DND-41 (cell line): ENCODE data around the gene KLF5.

Experiments used
- ATAC-seq: fragments of 200-7000 bp; cut with Tn5 transposase; 3 replicates; pipeline ENCODE4 v1.9.1; 2021; ENCODE audit warnings: low read depth; ENCODE audit not compliant: insufficient read depth
- DNase-seq: peaks from one replicate; pipeline ENCODE4 v3.0.0-alpha.2; 2020
- H2AFZ ChIP-seq: 2 replicates; pipeline ENCODE4 v1.6.0; 2012; ENCODE audit warnings: low read depth, low read length
- H3K27ac ChIP-seq: 2 replicates; pipeline ENCODE4 v1.5.1; 2012; ENCODE audit warnings: low read length, inconsistent platforms
- H3K27me3 ChIP-seq: fragments of 200-600 bp; sonication (generic); 2 replicates; pipeline ENCODE4 v1.6.0; 2012; ENCODE audit warnings: low read length, mild to moderate bottlenecking, inconsistent platforms; ENCODE audit not compliant: insufficient read depth, poor library complexity
- H3K36me3 ChIP-seq: 2 replicates; pipeline ENCODE4 v1.5.1; 2012; ENCODE audit warnings: low read length, inconsistent platforms; ENCODE audit not compliant: insufficient read depth
- H3K4me1 ChIP-seq: 2 replicates; pipeline ENCODE4 v1.5.1; 2012; ENCODE audit warnings: mild to moderate bottlenecking, low read length; ENCODE audit not compliant: insufficient read depth
- H3K4me2 ChIP-seq: 2 replicates; pipeline ENCODE4 v1.6.0; 2012; ENCODE audit warnings: mild to moderate bottlenecking, moderate library complexity, low read length, inconsistent platforms; ENCODE audit not compliant: insufficient read depth
- H3K4me3 ChIP-seq, 2 experiments: fragments of 200-600 bp in 1 of 2; shearing (Covaris generic) in 1 of 2; 2 replicates each; pipeline ENCODE4 v1.5.1; 2012 to 2016; ENCODE audit warnings: inconsistent platforms in 2 of 2, low read length in 2 of 2, mild to moderate bottlenecking in 2 of 2, low read depth in 1 of 2, moderate library complexity in 1 of 2
- H3K79me2 ChIP-seq: 2 replicates; pipeline ENCODE4 v1.6.0; 2012; ENCODE audit warnings: low read length, inconsistent platforms; ENCODE audit not compliant: insufficient read depth
- H3K9ac ChIP-seq: 2 replicates; pipeline ENCODE4 v1.6.0; 2012; ENCODE audit warnings: low read depth, mild to moderate bottlenecking, inconsistent platforms, low read length, moderate library complexity
- H3K9me3 ChIP-seq: 2 replicates; pipeline ENCODE4 v1.5.1; 2012; ENCODE audit warnings: low read length, moderate library complexity, mild to moderate bottlenecking, inconsistent platforms; ENCODE audit not compliant: insufficient read depth, severe bottlenecking
- H4K20me1 ChIP-seq: 2 replicates; pipeline ENCODE4 v1.6.0; 2012; ENCODE audit warnings: low read length; ENCODE audit not compliant: insufficient read depth
- EZH2 ChIP-seq: IDR thresholded peaks from 3 replicates; pipeline ENCODE4 v1.6.1; 2012; ENCODE audit warnings: borderline replicate concordance, low read depth, mild to moderate bottlenecking, moderate library complexity, low read length, inconsistent platforms; ENCODE audit not compliant: severe bottlenecking
- TF ChIP-seq, protein P1 (sequence below): IDR thresholded peaks from 2 replicates; pipeline ENCODE4 v1.5.1; 2012; ENCODE audit warnings: borderline replicate concordance, low read length, moderate library complexity, mild to moderate bottlenecking; ENCODE audit not compliant: poor library complexity, severe bottlenecking; ENCODE audit errors: extremely low read depth

The KLF5 gene

DNA sequence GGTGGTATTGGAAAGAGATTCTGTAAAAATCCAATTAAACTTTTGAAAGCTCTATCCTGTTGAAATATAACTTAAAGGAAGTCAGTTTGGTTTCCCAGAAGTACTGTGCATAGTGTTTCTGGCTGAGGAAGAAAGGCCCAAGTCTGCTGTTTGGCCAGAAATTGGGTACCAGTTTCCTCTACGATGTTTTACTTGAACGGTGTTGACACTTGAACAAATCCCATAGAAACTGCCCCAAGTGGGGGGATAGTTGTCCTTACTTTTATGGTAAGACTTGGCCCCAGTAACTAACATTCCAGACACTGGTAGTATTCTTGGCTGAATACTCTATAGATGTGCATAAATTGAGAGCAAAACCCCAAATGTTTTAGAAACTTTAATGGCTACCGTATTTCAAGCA lies 14.2 kb downstream of the KLF5 start:
- H3K4me1 ChIP-seq: no peaks in the 10 kb centered on the region
- H3K27ac ChIP-seq: no peak overlapping the region
- TF ChIP-seq, protein P1, sequence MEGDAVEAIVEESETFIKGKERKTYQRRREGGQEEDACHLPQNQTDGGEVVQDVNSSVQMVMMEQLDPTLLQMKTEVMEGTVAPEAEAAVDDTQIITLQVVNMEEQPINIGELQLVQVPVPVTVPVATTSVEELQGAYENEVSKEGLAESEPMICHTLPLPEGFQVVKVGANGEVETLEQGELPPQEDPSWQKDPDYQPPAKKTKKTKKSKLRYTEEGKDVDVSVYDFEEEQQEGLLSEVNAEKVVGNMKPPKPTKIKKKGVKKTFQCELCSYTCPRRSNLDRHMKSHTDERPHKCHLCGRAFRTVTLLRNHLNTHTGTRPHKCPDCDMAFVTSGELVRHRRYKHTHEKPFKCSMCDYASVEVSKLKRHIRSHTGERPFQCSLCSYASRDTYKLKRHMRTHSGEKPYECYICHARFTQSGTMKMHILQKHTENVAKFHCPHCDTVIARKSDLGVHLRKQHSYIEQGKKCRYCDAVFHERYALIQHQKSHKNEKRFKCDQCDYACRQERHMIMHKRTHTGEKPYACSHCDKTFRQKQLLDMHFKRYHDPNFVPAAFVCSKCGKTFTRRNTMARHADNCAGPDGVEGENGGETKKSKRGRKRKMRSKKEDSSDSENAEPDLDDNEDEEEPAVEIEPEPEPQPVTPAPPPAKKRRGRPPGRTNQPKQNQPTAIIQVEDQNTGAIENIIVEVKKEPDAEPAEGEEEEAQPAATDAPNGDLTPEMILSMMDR: no peak
- TF ChIP-seq EZH2: no peak
- H3K9ac ChIP-seq: no peak overlapping the region
- DNase-seq: no peak
- H3K4me2 ChIP-seq: no peak overlapping the region
- no peaks in the 10 kb centered on the region; the same call in 1 of the 2 replicates for H4K20me1 ChIP-seq
- H3K79me2 ChIP-seq: no peaks in the 10 kb centered on the region
- 0 out of 2 replicates have a peak, but pooled peaks cover 4% of the 10 kb centered on the region for H3K36me3 ChIP-seq
- no peak overlapping the region for H3K4me3 ChIP-seq
- no peak overlapping the region for H2AFZ ChIP-seq
- H3K9me3 ChIP-seq: no peaks in the 10 kb centered on the region
- no peaks in the 10 kb centered on the region for H3K27me3 ChIP-seq
- no peak for ATAC-seq

GRCh38 chr13:73074014-73074413 lies 15.2 kb downstream of the KLF5 start:
- H3K9me3 ChIP-seq: no peaks in the 10 kb centered on the region
- H4K20me1 ChIP-seq: no peaks in the 10 kb centered on the region; the same call in 1 of the 2 replicates
- H3K36me3 ChIP-seq: 0 out of 2 replicates have a peak, but pooled peaks cover 4% of the 10 kb centered on the region
- TF ChIP-seq, protein P1: no peak
- TF ChIP-seq EZH2: no peak
- no peak overlapping the region for H3K4me3 ChIP-seq
- no peaks in the 10 kb centered on the region for H3K79me2 ChIP-seq
- no peak overlapping the region for H2AFZ ChIP-seq
- no peaks in the 10 kb centered on the region for H3K27me3 ChIP-seq
- ATAC-seq: no peak; the same call in 2 of the 3 replicates
- no peak overlapping the region for H3K27ac ChIP-seq
- no peak overlapping the region for H3K9ac ChIP-seq
- no peak overlapping the region for H3K4me2 ChIP-seq
- no peaks in the 10 kb centered on the region for H3K4me1 ChIP-seq
- DNase-seq: no peak

DNA sequence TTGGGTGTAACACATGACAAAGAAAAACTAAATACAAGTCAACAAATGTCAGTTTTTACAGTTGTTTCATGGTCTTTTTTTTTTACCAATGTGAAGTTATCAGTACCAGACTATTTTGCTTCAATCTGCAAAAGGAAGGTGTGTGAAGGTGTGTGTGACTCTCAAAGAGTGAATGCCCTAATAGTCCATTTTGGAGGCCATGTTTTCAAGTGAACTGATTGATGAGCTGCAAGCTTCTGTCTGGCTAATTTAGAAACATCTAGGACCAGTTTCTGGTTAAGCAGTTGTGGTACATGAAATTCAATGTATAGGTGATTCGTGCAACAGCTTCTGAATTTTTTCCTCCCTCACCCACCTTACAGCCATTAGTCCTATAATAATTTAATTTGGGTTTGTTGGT lies 16.1 kb downstream of the KLF5 start:
- Histone ChIP-seq H3K79me2 (no peaks in the 10 kb centered on the region), H3K27ac (no peak overlapping the region), H3K36me3 (0 out of 2 replicates have a peak, but pooled peaks cover 4% of the 10 kb centered on the region), H3K27me3 (no peaks in the 10 kb centered on the region), H3K4me1 (no peaks in the 10 kb centered on the region), H3K9ac (no peak overlapping the region), H4K20me1 (no peaks in the 10 kb centered on the region; the same call in 1 of the 2 replicates), H3K9me3 (no peaks in the 10 kb centered on the region), H3K4me3 (no peak overlapping the region), H3K4me2 (no peak overlapping the region), H2AFZ (no peak overlapping the region)
- DNase-seq: no peak
- no peak for ATAC-seq
- no peak for TF ChIP-seq EZH2
- TF ChIP-seq, protein P1: no peak
